Measurements from ENCODE around the gene DNAH12.

Gene DNAH12

GRCh38 chr3:57569859-57570450 lies 25.8 kb upstream of the DNAH12 start:
- no peaks in the 10 kb centered on the region for H3K9me3 ChIP-seq (ENCODE audit: severe bottlenecking)
- no peak overlapping the region for H3K27ac ChIP-seq (ENCODE audit: poor library complexity, severe bottlenecking)
- DNase-seq (ENCODE audit: low spot score) (no peak), ATAC-seq (ENCODE audit: low read depth) (no peak)
- no peaks in the 10 kb centered on the region for H3K4me1 ChIP-seq (ENCODE audit: insufficient read depth, poor library complexity, severe bottlenecking)
- H3K36me3 ChIP-seq (ENCODE audit: low read depth) = peaks cover 74% of the 10 kb centered on the region
- no peak overlapping the region for H3K4me3 ChIP-seq (ENCODE audit: severe bottlenecking)
- H3K27me3 ChIP-seq (ENCODE audit: insufficient read depth, poor library complexity, severe bottlenecking) = no peaks in the 10 kb centered on the region
- TF ChIP-seq CTCF (IDR thresholded peaks at IDR 0.05; ENCODE audit: poor library complexity, severe bottlenecking) = no peak

GRCh38 chr3:57559526-57559925 lies 15.4 kb upstream of the DNAH12 start:
- no peak overlapping the region for H3K27ac ChIP-seq (ENCODE audit: poor library complexity, severe bottlenecking)
- no peak for TF ChIP-seq CTCF (IDR thresholded peaks at IDR 0.05; ENCODE audit: poor library complexity, severe bottlenecking)
- H3K4me3 ChIP-seq (ENCODE audit: severe bottlenecking) = no peak overlapping the region
- no peak for DNase-seq (ENCODE audit: low spot score)
- H3K27me3 ChIP-seq (ENCODE audit: insufficient read depth, poor library complexity, severe bottlenecking) = no peaks in the 10 kb centered on the region
- peaks cover 18% of the 10 kb centered on the region for H3K4me1 ChIP-seq (ENCODE audit: insufficient read depth, poor library complexity, severe bottlenecking)
- H3K36me3 ChIP-seq (ENCODE audit: low read depth) = peaks cover 68% of the 10 kb centered on the region
- no peak for ATAC-seq (ENCODE audit: low read depth)
- H3K9me3 ChIP-seq (ENCODE audit: severe bottlenecking) = no peaks in the 10 kb centered on the region

DNA sequence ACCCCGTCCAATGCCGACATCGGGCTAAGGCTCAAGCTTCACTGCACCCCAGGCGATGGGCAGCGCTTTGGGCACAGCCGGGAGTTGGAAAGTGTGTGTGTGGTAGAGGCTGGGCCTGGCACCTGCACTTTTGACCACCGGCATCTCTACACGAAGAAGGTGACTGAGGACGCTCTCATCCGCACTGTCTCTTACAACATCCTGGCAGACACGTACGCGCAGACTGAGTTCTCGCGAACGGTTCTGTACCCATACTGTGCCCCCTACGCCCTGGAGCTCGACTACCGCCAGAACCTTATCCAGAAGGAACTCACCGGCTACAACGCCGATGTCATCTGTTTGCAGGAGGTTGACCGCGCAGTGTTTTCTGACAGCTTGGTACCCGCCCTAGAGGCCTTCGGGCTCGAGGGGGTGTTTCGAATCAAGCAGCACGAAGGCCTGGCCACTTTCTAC lies 13.0 kb upstream of the DNAH12 start:
- no peaks in the 10 kb centered on the region for H3K9me3 ChIP-seq (ENCODE audit: severe bottlenecking)
- H3K4me1 ChIP-seq (ENCODE audit: insufficient read depth, poor library complexity, severe bottlenecking) = peaks cover 18% of the 10 kb centered on the region
- peak overlapping the region; percentile 53 for H3K27ac ChIP-seq (ENCODE audit: poor library complexity, severe bottlenecking)
- no peaks in the 10 kb centered on the region for H3K27me3 ChIP-seq (ENCODE audit: insufficient read depth, poor library complexity, severe bottlenecking)
- peak overlapping the region; percentile 59 for H3K4me3 ChIP-seq (ENCODE audit: severe bottlenecking)
- no peak for TF ChIP-seq CTCF (IDR thresholded peaks at IDR 0.05; ENCODE audit: poor library complexity, severe bottlenecking)
- ATAC-seq (ENCODE audit: low read depth) = peak; percentile 48
- H3K36me3 ChIP-seq (ENCODE audit: low read depth) = peaks cover 49% of the 10 kb centered on the region
- no peak for DNase-seq (ENCODE audit: low spot score)

- Histone ChIP-seq H3K27ac (ENCODE audit: poor library complexity, severe bottlenecking) (peak overlapping the region; percentile 53), H3K9me3 (ENCODE audit: severe bottlenecking) (no peaks in the 10 kb centered on the region), H3K4me1 (ENCODE audit: insufficient read depth, poor library complexity, severe bottlenecking) (peaks cover 18% of the 10 kb centered on the region), H3K27me3 (ENCODE audit: insufficient read depth, poor library complexity, severe bottlenecking) (no peaks in the 10 kb centered on the region), H3K36me3 (ENCODE audit: low read depth) (peaks cover 44% of the 10 kb centered on the region), H3K4me3 (ENCODE audit: severe bottlenecking) (peak overlapping the region; percentile 59)
- no peak for TF ChIP-seq CTCF (IDR thresholded peaks at IDR 0.05; ENCODE audit: poor library complexity, severe bottlenecking)
- ATAC-seq (ENCODE audit: low read depth) (peak; percentile 46), DNase-seq (ENCODE audit: low spot score) (peak; percentile 62)
Observed at GRCh38 chr3:57556459-57557084, 12.4 kb upstream of the DNAH12 start.

All from RWPE2 (cell line).